ENCODE data around the gene DYNC1LI1.

The DYNC1LI1 gene

DNA sequence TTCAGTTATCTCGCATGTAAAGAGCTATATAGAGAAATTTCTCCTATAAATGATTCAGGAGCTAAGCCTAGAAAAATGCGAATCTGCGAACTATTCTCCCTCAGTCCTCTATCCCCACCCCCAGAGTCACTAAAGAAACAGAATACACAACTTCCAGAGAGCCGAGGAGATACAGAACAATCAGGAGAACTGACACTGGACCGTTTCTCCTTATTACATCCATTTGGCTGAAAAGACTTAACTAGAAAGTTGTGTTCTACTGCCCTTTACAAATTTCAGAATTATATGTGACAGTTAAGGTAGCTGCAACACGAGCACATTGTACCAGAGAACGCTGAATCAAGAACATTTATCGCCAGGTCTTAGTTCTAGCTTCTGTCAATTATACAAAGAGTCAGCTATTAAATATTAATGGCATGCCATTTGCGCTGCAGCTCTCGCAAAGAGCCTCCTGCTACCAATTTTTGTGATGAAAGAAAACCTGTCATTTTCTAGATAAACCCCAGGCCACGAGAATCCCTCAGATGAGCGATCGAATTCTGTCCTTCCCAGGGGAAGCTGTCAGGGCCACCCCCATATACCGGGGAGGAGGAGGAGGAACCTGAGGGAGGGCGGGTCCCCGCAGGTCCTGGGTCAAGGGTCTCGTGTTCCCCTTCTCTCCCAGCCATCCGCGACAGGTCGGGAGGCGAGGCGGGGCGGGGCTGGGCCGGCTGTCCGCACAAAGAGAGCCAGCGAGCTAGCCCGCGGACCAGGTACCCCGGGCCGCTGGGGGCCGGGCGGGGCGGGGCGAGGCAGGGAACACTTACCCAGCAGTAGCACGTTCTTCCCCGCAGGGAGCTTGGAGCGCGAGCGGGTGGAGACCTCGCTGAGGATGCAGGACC is 878 bp downstream of the DYNC1LI1 start:
- peak overlapping the region; percentile 83 for H3K4me3 ChIP-seq (ENCODE audit: low read length)
- TF ChIP-seq ZNF274 (IDR thresholded peaks at IDR 0.05; ENCODE audit: low read depth, low read length), result no peak

DNA sequence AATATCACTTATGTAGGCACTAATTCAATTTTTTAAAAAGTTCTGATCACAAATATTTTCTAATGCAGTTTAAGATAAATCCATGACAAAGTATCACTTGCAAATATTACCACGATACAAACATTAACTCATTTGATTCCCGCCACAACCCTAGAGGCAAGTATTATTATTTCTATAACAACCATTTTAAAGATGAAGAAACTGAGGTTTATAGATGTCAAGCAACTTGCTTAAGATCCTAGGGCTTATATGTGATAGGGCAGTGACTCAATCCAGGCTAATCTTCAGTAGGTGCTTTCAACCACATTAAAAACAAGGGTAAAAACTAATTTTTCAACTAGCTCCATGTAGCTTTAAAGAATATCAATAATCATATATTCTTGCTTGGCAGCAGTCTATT is 1.7 kb downstream of the DYNC1LI1 start:
- no peak for TF ChIP-seq ZNF274 (IDR thresholded peaks at IDR 0.05; ENCODE audit: low read depth, low read length)
- peak overlapping the region; percentile 83; the same call in 1 of the 2 replicates for H3K4me3 ChIP-seq (ENCODE audit: low read length)

DNA sequence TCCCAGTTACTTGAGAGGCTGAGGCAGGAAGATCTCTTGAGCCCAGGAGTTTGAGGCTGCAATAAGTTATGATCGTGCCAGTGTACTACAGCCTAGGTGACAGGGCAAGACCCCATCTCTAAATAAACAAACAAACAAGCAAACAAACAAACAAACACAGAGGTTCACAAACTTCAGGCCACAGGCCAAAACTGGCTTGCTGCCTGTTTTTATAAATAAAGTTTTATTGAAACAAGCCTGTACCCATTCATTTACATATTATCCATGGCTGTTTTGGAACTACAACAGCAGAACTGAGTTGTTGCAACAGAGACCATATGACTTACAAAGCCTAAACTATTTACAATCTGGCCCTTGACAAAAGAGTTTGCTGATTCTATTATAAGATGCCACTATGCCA is 6.5 kb downstream of the DYNC1LI1 start:
- H3K4me3 ChIP-seq (ENCODE audit: low read length), result no peak overlapping the region
- TF ChIP-seq ZNF274 (IDR thresholded peaks at IDR 0.05; ENCODE audit: low read depth, low read length), result no peak

DNA sequence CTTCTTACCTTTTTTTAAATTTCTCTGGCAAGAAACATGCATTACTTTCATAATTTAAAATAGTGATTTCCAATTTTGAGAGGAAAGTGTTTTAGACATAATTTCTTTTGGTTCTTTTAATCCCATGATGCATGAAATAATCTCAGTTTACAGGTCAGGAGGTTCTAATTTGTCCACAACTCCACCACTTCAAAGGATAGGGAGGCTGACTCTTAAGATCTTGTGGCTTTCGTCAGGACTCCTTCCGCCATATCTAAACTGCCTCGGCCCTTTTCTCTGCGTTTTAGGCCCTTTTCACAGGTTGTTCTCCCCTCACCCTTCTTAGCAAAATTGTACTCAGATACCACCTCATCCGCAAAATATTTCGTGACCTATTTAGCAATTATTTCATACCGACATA is 8.0 kb downstream of the DYNC1LI1 start:
- no peak overlapping the region for H3K4me3 ChIP-seq (ENCODE audit: low read length)
- TF ChIP-seq ZNF274 (IDR thresholded peaks at IDR 0.05; ENCODE audit: low read depth, low read length), result no peak

DNA sequence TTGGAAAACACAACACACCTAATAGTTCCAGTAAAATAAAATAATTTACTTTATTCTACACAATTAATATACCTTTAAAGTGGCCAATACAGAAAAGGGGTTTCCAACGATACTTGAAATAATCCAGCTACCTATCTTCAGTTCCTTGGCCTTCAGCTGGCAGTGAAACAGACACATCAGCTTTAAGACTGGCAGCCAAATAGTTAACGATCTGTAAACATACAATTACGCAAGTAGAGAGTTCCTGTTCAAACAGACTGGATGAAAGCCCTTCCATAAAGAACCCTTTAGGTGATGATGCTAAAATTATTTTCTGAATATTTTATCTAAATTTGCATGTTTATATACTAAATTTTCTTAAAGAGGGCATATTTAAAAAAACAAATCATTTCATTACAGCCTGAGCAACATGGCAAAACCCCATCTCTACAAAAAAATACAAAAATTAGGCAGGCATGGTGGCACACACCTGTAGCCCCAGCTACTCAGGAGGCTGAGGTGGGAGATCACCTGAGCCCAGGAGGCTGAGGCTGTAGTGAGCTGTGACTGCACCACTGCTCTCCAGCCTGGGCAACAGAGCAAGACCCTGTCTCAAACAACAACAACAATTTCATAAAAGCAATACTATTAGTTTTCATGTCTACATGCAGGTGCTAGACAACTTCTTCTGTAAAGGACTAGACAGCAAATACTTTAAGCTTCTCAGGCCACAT is 12.9 kb downstream of the DYNC1LI1 start:
- H3K4me3 ChIP-seq (ENCODE audit: low read length), result no peak overlapping the region
- TF ChIP-seq ZNF274 (IDR thresholded peaks at IDR 0.05; ENCODE audit: low read depth, low read length), result no peak

DNA sequence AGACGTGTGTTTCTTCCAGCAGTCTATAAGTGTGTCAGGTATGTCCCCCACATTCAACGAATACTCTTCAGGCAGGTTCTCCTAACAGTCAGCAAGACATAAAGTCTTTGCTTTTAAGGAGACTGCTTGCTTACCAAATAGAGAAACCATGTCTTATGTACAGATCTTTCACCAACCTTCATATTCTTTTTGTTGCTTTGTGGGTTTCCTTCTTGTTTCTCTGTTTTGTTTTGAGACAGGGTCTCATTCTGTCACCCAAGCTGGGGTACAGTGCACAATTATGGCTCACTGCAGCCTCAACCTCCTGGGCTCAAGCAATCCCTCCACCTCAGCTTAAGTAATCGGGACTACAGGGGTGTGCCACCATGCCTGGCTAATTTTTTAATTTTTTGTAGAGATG is 14.3 kb downstream of the DYNC1LI1 start:
- no peak overlapping the region for H3K4me3 ChIP-seq (ENCODE audit: low read length)
- no peak for TF ChIP-seq ZNF274 (IDR thresholded peaks at IDR 0.05; ENCODE audit: low read depth, low read length)

DNA sequence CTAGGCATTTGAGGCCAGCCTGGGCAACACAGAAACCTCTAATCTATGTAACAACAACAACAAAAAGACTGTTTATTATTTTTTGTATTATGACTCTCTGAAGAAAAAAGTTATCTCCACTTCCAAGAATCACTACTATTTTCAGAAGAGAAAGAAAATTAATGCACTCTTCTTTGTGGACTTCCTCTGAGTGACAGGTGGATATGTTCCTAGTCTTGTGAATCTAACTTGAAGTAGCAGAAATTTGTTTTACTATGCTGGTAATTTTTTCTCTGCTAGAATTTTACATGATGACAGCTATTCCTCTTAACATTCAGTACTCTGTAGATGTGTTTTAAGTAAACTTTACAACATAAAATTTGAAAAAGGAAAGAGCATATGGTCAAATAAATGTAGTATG is 16.7 kb downstream of the DYNC1LI1 start:
- TF ChIP-seq ZNF274 (IDR thresholded peaks at IDR 0.05; ENCODE audit: low read depth, low read length), result no peak
- H3K4me3 ChIP-seq (ENCODE audit: low read length), result no peak overlapping the region

DNA sequence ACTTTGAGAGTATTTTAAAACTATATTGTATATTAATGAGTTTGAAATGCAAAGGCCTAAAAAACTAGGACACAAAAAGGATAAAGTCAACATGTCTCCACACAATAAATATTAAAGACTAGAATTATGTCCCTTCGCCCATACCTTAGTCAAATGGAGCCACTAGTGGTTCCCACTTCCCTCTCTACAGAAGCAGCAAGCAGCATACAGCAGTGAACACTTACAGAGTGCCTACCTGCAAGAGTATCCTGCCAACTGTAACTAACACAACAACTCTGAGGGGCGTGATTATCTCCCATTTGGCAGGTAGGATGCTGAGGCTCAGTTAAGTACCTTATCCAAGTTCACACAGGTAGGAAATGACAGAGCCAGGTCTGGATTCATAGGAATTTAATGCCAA is 17.2 kb downstream of the DYNC1LI1 start:
- H3K4me3 ChIP-seq (ENCODE audit: low read length), result no peak overlapping the region
- no peak for TF ChIP-seq ZNF274 (IDR thresholded peaks at IDR 0.05; ENCODE audit: low read depth, low read length)

DNA sequence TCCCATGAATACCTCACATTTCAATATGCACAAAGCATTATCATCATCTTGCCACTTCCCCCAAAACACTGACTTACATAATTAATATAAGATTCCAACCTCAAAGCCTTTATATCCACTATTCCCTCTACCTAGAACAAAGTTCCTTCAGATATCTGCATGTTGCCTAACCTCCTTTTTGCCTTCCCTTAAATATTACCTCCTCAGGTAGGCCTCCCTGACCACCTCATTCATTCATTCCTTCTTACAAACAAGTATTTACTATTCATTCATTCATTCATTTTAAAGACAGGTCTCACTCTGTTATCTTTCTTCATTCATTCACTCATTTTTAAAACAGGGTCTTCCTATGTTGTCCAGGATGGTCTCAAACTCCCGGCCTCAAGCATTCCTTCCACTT is 18.6 kb downstream of the DYNC1LI1 start:
- TF ChIP-seq ZNF274 (IDR thresholded peaks at IDR 0.05; ENCODE audit: low read depth, low read length), result no peak
- no peak overlapping the region for H3K4me3 ChIP-seq (ENCODE audit: low read length)

DNA sequence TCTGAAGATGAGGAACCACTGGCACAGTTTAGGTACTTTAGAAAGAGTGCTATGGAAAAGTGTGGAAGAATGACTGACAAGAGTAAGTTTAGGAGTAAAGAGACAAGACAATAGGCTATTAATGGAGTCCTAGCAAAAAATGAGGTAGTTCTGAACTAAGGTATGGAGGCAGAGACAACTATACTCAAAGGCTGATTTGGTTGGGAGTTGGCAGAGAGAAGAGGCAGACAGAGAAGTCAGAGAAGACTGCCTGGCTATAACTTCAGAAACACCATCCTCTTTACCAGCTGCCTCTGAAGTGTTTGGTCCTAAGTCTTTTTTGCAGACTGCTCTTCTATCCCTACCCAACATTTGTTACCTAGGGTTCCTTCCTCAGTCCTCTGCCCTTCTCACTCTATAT is 19.2 kb downstream of the DYNC1LI1 start:
- TF ChIP-seq ZNF274 (IDR thresholded peaks at IDR 0.05; ENCODE audit: low read depth, low read length), result no peak
- H3K4me3 ChIP-seq (ENCODE audit: low read length), result no peak overlapping the region

DNA sequence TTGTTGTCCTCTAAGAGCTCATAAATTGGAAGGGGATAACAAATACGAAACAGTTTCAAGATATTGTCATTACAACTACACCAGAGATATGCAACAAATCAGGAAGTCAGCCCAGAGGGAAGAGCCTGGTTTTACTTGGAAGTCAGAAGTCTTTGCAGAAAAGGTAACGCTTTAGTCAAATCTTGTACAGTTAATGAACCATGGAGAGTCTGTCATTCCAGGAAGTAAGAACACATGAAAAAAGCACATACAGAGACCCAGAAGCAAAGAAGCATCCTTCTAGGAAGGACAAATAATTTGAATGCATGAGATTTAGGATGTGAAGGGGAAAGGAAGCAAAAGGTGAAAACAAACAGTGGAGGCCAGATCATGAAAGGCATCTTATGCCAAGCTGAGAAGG is 19.6 kb downstream of the DYNC1LI1 start:
- no peak overlapping the region for H3K4me3 ChIP-seq (ENCODE audit: low read length)
- TF ChIP-seq ZNF274 (IDR thresholded peaks at IDR 0.05; ENCODE audit: low read depth, low read length), result no peak

DNA sequence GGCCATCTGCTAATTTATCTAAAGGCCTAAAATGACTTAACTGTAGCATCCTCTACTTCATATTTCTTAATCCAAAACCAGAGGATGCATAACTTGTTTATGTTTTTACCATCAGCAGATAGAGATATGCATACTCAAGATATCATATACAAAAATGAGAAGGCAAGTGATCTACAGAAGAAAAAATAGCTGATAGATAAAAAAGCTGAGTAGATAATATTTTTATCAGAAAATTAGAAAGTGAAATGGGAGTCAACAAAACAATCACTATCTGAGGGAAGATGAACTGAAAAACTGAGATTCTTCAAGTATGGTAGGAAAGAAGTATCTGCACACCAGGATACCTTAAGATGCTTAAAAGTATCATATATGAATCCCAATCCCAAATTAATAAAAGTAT is 25.4 kb downstream of the DYNC1LI1 start:
- H3K4me3 ChIP-seq (ENCODE audit: low read length), result no peak overlapping the region
- no peak for TF ChIP-seq ZNF274 (IDR thresholded peaks at IDR 0.05; ENCODE audit: low read depth, low read length)

DNA sequence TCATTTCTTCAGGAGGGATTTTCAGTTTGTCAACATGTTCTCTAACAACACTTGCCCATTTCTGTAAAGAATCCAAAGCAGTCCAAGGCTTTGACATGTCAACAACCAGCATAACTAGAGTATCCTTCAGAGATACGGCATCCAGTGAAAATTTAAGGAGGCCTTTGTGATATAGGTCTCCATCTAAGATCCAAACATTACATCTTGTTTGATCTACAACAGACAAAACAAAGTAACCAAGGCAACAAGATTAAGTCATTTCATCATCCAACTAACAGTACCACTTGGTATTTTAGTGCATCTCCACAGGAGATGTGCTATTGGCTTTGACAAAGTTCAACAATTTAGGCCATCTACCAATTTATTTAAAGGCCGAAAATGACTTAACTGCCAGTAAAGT is 25.8 kb downstream of the DYNC1LI1 start:
- H3K4me3 ChIP-seq (ENCODE audit: low read length), result no peak overlapping the region
- TF ChIP-seq ZNF274 (IDR thresholded peaks at IDR 0.05; ENCODE audit: low read depth, low read length), result no peak

DNA sequence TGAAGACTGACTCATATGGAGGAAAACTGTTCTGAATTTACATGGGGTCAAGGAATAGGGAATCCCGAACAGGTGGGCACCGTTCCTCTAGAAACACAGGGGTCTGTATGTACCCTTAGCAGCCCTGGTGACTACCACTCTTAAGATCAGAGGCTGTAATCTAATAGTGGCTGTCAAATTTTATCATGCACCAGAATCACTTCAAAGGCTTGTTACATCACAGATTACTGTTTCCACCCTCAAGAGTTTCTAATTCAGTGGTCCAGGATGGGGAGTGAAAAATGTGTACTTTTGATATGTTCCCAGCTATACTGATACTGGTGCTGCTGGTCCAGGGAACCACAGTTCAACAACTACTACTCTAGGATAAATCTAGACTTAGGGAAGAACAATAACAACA is 27.9 kb downstream of the DYNC1LI1 start:
- no peak for TF ChIP-seq ZNF274 (IDR thresholded peaks at IDR 0.05; ENCODE audit: low read depth, low read length)
- H3K4me3 ChIP-seq (ENCODE audit: low read length), result no peak overlapping the region

DNA sequence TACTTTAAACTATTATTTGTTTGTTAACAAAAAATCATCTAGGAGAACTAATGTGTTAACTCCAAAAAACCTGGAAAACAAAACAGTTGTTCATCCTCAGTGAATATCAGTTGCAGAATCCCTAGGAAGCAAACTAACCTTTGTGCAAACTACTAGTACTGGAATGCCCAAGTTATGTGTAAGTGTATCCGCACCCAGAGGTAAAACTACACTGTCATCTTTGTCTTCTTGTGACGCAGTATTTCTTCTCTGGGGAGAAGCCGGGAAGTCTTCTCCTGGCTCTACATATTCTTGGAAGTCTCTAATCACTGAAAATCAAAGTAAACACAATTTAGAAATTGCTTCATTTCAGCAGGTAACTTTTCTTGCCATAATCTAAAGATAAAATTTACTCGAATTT is 29.8 kb downstream of the DYNC1LI1 start:
- no peak overlapping the region for H3K4me3 ChIP-seq (ENCODE audit: low read length)
- no peak for TF ChIP-seq ZNF274 (IDR thresholded peaks at IDR 0.05; ENCODE audit: low read depth, low read length)
